K562 (cell line): Measurements from ENCODE around the gene ANXA4. TPM values are rescaled to one million over a fixed set of nuclear protein-coding genes. Genes with fewer than 3 reads are reported as not detected.

Experiments used
- CAMTA2 ChIP-seq: fragments of 250-450 bp; sonication (Bioruptor Pico); conservative IDR thresholded peaks from 2 replicates; pipeline ENCODE4 v1.5.1; 2022
- CBX5 ChIP-seq: IDR thresholded peaks from 2 replicates; pipeline ENCODE4 v1.6.1; 2014; ENCODE audit warnings: low read depth, borderline replicate concordance
- CEBPB ChIP-seq: fragments of 450-650 bp; IDR thresholded peaks from 2 replicates; pipeline ENCODE4 v1.6.1; 2016; ENCODE audit warnings: missing genetic modification characterization, missing compliant biosample characterization
- EP300 ChIP-seq: IDR thresholded peaks from 2 replicates; pipeline ENCODE4 v1.6.1; 2012; ENCODE audit warnings: low read length, improper control_type of control experiment
- GTF2F1 ChIP-seq: IDR thresholded peaks from 2 replicates; pipeline ENCODE4 v1.6.1; 2011; ENCODE audit warnings: low read depth, low read length, improper control_type of control experiment
- HDGF ChIP-seq: fragments of 450-650 bp; IDR thresholded peaks from 2 replicates; pipeline ENCODE4 v1.6.1; 2016
- HINFP ChIP-seq: fragments of 450-650 bp; conservative IDR thresholded peaks from 2 replicates; pipeline ENCODE4 v1.6.1; 2016; ENCODE audit warnings: missing genetic modification characterization, low read depth, mild to moderate bottlenecking, control low read depth, missing compliant biosample characterization
- HNRNPK ChIP-seq: fragments of 200-400 bp; formaldehyde crosslinking; IDR thresholded peaks from one replicate; pipeline ENCODE4 v1.6.1; 2018; ENCODE audit warnings: mild to moderate bottlenecking, low read depth, low read length; ENCODE audit not compliant: poor library complexity, severe bottlenecking
- JUNB ChIP-seq: fragments of 450-650 bp; formaldehyde crosslinking; conservative IDR thresholded peaks from 2 replicates; pipeline ENCODE4 v1.4.0; 2020; ENCODE audit warnings: mild to moderate bottlenecking
- MITF ChIP-seq: IDR thresholded peaks from 2 replicates; pipeline ENCODE4 v1.6.1; 2014; ENCODE audit warnings: antibody characterized with exemption
- RAD51 ChIP-seq: fragments of 450-650 bp; IDR thresholded peaks from 2 replicates; pipeline ENCODE4 v1.7.1; 2016; ENCODE audit warnings: low read depth, mild to moderate bottlenecking, borderline replicate concordance
- SMAD2 ChIP-seq: fragments of 150-350 bp; IDR thresholded peaks from 2 replicates; pipeline ENCODE4 v1.6.1; 2014; ENCODE audit warnings: low read depth, mild to moderate bottlenecking, low read length
- SRF ChIP-seq, 2 experiments: fragments of 250-450, 450-650 bp in 1 of 2; sonication (Bioruptor Pico) in 1 of 2; sonication (generic) in 1 of 2; formaldehyde crosslinking; IDR thresholded peaks; 2 replicates each; pipeline versions ENCODE4 v1.5.0 to v1.5.1; 2020 to 2022; ENCODE audit warnings: mild to moderate bottlenecking in 1 of 2, missing genetic modification reagents in 1 of 2
- SUPT5H ChIP-seq: fragments of 450-650 bp; IDR thresholded peaks from 2 replicates; pipeline ENCODE4 v1.6.1; 2016
- ZKSCAN8 ChIP-seq: fragments of 200-800 bp; sonication (Bioruptor generic); IDR thresholded peaks from 2 replicates; pipeline ENCODE4 v1.6.1; 2016; ENCODE audit warnings: missing genetic modification characterization, missing compliant biosample characterization
- ZNF165 ChIP-seq: fragments of 250-450 bp; sonication (Bioruptor Pico); IDR thresholded peaks from 2 replicates; pipeline ENCODE4 v1.4.0; 2020; ENCODE audit warnings: borderline replicate concordance
- ZNF23 ChIP-seq: fragments of 250-450 bp; sonication (Bioruptor Pico); IDR thresholded peaks from 2 replicates; pipeline ENCODE4 v1.4.0; 2020; ENCODE audit warnings: mild to moderate bottlenecking
- ZNF274 ChIP-seq: IDR thresholded peaks from 2 replicates; pipeline ENCODE4 v1.6.1; 2011; ENCODE audit warnings: low read depth, mild to moderate bottlenecking, low read length, moderate library complexity, borderline replicate concordance
- ZNF316 ChIP-seq: fragments of 450-650 bp; IDR thresholded peaks from 2 replicates; pipeline ENCODE4 v1.6.1; 2016
- ZNF589 ChIP-seq: fragments of 200-800 bp; sonication (Bioruptor generic); IDR thresholded peaks from 2 replicates; pipeline ENCODE4 v1.6.1; 2016; ENCODE audit warnings: low read depth, missing genetic modification characterization, missing compliant biosample characterization
- ZNF592 ChIP-seq: fragments of 450-650 bp; IDR thresholded peaks from 2 replicates; pipeline ENCODE4 v1.6.1; 2017; ENCODE audit warnings: antibody characterized with exemption, mild to moderate bottlenecking
- ZZZ3 ChIP-seq: fragments of 450-650 bp; IDR thresholded peaks from 2 replicates; pipeline ENCODE4 v1.6.1; 2016; ENCODE audit warnings: antibody characterized with exemption, mild to moderate bottlenecking, moderate library complexity
- polyA plus RNA-seq, 8 experiments: library from polyadenylated mRNA; depleted of rRNA in 4 of 8; stranded (reverse) in 5 of 8; unstranded in 3 of 8; fragments of >200 nt; fragmentation: Nextera tagmentation in 2 of 8; fragmentation: Illumina TruSeq in 1 of 8; extraction: Ambion mirVana in 2 of 8; extraction: Trizol in 1 of 8; gene quantifications; 2 replicates each; pipeline versions ENCODE4 v1.2.1 to v1.2.3, GENCODE V29; 2011 to 2014; ENCODE audit warnings: inconsistent platforms in 1 of 8, missing spikeins in 1 of 8
- total RNA-seq, 7 experiments: library from RNA; depleted of rRNA in 6 of 7; stranded (reverse); fragments of >200 nt in 6 of 7; fragmentation: Illumina TruSeq in 2 of 7; extraction: Trizol in 2 of 7; gene quantifications; 2 replicates each; pipeline versions ENCODE4 v1.2.1 to v1.2.3, GENCODE V29; 2011 to 2021; ENCODE audit warnings: low replicate concordance in 1 of 7
- TF ChIP-seq, protein P1 (sequence below), 2 experiments: fragments of 450-650 bp; IDR thresholded peaks; 2 replicates each; pipeline ENCODE4 v1.6.1; 2016

Gene ANXA4
- total and polyA plus RNA-seq, 9 of the 15 experiments (the other 6 are each of a cell fraction or from before 2014, with no cell fraction given): 3.4 to 13.6 (median 11.6) TPM

GRCh38 chr2:69770193-69770702 lies 28.3 kb downstream of the ANXA4 start (continued):
- TF ChIP-seq, protein P1, sequence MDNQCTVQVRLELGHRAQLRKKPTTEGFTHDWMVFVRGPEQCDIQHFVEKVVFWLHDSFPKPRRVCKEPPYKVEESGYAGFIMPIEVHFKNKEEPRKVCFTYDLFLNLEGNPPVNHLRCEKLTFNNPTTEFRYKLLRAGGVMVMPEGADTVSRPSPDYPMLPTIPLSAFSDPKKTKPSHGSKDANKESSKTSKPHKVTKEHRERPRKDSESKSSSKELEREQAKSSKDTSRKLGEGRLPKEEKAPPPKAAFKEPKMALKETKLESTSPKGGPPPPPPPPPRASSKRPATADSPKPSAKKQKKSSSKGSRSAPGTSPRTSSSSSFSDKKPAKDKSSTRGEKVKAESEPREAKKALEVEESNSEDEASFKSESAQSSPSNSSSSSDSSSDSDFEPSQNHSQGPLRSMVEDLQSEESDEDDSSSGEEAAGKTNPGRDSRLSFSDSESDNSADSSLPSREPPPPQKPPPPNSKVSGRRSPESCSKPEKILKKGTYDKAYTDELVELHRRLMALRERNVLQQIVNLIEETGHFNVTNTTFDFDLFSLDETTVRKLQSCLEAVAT (IDR thresholded peaks at IDR 0.05): no peak
- TF ChIP-seq ZZZ3: no peak
- peak; percentile 51 for TF ChIP-seq CEBPB (tag)
- no peak for TF ChIP-seq SUPT5H
- TF ChIP-seq ZNF592: 0 out of 2 replicates have a peak, but pooled peaks have one; percentile 51
- TF ChIP-seq RAD51: peak; percentile 49; the same call in 1 of the 2 replicates
- TF ChIP-seq HDGF: no peak
- 0 out of 2 replicates have a peak, but pooled peaks have one; percentile 31 for TF ChIP-seq JUNB (CRISPR knock-in tag)
- TF ChIP-seq ZNF589: no peak
- peak; percentile 88 for TF ChIP-seq MITF
- TF ChIP-seq ZNF274: no peak
- TF ChIP-seq CBX5: no peak
- TF ChIP-seq ZKSCAN8 (CRISPR knock-in tag): no peak
- TF ChIP-seq ZNF23 (CRISPR knock-in tag): no peak
- no peak for TF ChIP-seq GTF2F1
- no peak for TF ChIP-seq SRF (CRISPR knock-in tag; IDR thresholded peaks at IDR 0.05)
- no peak for TF ChIP-seq ZNF165
- no peak for TF ChIP-seq CAMTA2 (CRISPR knock-in tag)
- TF ChIP-seq HNRNPK: no peak
- no peak for TF ChIP-seq HINFP
- TF ChIP-seq SMAD2: no peak
- peak; percentile 52 for TF ChIP-seq EP300
- TF ChIP-seq ZNF316: no peak
